Measurements from ENCODE around the gene DPP9.

Gene DPP9

GRCh38 chr19:4763021-4763420, 39.4 kb upstream of the DPP9 start:
- no peak overlapping the region for H3K4me3 ChIP-seq (replicated peaks; ENCODE audit: low read depth, low read length)
- no peaks in the 10 kb centered on the region; the same call in 1 of the 2 replicates for H3K27me3 ChIP-seq (replicated peaks; ENCODE audit: control insufficient read depth, insufficient read depth, low read length)
- no peaks in the 10 kb centered on the region for H3K36me3 ChIP-seq (ENCODE audit: control insufficient read depth, insufficient read depth, low read length)
- TF ChIP-seq, protein P1, sequence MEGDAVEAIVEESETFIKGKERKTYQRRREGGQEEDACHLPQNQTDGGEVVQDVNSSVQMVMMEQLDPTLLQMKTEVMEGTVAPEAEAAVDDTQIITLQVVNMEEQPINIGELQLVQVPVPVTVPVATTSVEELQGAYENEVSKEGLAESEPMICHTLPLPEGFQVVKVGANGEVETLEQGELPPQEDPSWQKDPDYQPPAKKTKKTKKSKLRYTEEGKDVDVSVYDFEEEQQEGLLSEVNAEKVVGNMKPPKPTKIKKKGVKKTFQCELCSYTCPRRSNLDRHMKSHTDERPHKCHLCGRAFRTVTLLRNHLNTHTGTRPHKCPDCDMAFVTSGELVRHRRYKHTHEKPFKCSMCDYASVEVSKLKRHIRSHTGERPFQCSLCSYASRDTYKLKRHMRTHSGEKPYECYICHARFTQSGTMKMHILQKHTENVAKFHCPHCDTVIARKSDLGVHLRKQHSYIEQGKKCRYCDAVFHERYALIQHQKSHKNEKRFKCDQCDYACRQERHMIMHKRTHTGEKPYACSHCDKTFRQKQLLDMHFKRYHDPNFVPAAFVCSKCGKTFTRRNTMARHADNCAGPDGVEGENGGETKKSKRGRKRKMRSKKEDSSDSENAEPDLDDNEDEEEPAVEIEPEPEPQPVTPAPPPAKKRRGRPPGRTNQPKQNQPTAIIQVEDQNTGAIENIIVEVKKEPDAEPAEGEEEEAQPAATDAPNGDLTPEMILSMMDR (IDR thresholded peaks at IDR 0.05; ENCODE audit: insufficient read depth, low read length, poor library complexity, severe bottlenecking) = no peak
- DNase-seq (ENCODE audit: extremely low read depth, insufficient read length) = no peak

DNA sequence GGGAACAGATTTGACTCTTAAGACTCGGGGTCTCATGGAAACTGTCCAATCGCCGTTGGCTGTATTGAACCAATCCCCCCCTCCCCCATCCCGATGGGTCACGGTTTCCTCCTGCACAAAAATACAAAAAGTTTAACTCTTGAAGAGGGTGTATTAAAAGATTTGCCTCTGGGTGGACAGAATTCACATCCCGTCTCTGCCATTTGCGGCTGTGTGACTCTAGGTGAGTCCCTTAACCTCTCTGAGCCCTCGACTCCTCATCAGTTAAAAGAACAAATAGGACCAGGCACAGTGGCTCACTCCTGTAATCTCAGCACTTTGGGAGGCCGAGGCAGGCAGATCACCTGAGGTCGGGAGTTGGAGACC, 36.6 kb upstream of the DPP9 start:
- H3K4me3 ChIP-seq (replicated peaks; ENCODE audit: low read depth, low read length) = peak overlapping the region; percentile 50
- H3K36me3 ChIP-seq (ENCODE audit: control insufficient read depth, insufficient read depth, low read length) = no peaks in the 10 kb centered on the region
- no peaks in the 10 kb centered on the region; the same call in 1 of the 2 replicates for H3K27me3 ChIP-seq (replicated peaks; ENCODE audit: control insufficient read depth, insufficient read depth, low read length)
- TF ChIP-seq, protein P1 (IDR thresholded peaks at IDR 0.05; ENCODE audit: insufficient read depth, low read length, poor library complexity, severe bottlenecking) = no peak
- DNase-seq (ENCODE audit: extremely low read depth, insufficient read length) = no peak

DNA sequence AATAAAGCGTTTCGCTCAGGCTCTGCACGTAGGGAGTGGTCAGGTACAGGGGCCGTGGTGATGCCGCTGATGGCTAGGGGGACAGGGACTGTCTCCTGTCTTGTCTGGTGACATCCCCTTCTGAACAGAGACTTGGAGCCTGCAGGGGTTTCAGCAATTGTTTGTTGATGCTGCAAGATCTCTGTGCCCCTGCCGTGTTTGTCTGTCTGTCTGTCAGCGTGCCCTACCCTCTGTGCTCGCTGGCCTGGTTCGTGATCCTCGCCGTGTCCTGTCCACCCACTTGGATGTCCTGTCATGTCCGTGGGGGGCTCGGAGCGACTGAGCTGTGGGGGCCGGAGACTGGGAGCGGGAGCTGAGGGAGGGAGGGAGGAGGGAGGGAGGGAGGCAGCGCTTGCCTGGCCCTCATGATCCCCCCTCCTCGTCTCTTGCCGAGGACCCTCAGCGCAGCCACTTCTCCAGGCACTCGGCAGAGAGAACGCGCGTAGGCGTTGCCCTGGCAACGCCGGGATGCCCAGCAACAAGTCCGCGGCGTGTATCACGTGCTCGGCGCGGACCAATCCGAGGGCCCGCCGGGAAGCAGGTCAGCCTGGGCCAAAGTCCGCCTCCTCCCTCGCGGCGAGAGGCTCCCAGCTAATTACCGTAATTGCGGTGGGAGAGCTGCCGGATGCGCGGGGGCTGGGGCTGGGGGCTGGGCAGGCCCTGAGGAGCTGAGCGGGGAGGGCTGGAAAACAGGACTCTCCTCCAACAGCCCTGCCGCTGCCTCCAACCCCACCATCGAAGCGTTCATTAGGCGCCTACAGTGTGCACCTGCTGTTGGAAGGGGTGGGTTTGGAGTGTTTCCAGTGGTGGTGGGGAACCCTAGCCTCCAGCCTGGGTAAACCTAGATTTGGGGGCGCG, 36.0 kb upstream of the DPP9 start:
- peak; percentile 90 for DNase-seq (ENCODE audit: extremely low read depth, insufficient read length)
- TF ChIP-seq, protein P1 (IDR thresholded peaks at IDR 0.05; ENCODE audit: insufficient read depth, low read length, poor library complexity, severe bottlenecking) = no peak
- Histone ChIP-seq H3K4me3 (replicated peaks; ENCODE audit: low read depth, low read length) (peak overlapping the region; percentile 50), H3K36me3 (ENCODE audit: control insufficient read depth, insufficient read depth, low read length) (no peaks in the 10 kb centered on the region), H3K27me3 (replicated peaks; ENCODE audit: control insufficient read depth, insufficient read depth, low read length) (no peaks in the 10 kb centered on the region; the same call in 1 of the 2 replicates)

DNA sequence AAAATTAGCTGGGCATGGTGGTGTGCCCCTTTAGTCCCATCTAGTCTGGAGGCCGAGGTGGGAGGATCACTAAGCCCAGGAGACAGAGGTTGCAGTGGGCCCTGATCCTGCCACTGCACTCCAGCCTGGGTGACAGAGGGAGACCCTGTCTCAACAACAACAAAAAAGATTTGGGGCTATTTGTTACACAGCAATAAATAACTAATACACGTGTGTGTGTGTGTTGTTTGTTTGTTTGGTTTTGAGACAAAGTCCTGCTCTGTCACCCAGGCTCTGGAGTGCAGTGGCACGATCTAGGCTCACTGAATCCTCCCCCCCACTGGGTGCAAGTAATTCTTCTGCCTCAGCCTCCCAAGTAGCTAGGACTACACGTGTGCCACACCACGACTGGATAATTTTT, 35.0 kb upstream of the DPP9 start:
- DNase-seq (ENCODE audit: extremely low read depth, insufficient read length) = no peak
- no peaks in the 10 kb centered on the region; the same call in 1 of the 2 replicates for H3K27me3 ChIP-seq (replicated peaks; ENCODE audit: control insufficient read depth, insufficient read depth, low read length)
- H3K36me3 ChIP-seq (ENCODE audit: control insufficient read depth, insufficient read depth, low read length) = no peaks in the 10 kb centered on the region
- TF ChIP-seq, protein P1 (IDR thresholded peaks at IDR 0.05; ENCODE audit: insufficient read depth, low read length, poor library complexity, severe bottlenecking) = no peak
- H3K4me3 ChIP-seq (replicated peaks; ENCODE audit: low read depth, low read length) = no peak overlapping the region

DNA sequence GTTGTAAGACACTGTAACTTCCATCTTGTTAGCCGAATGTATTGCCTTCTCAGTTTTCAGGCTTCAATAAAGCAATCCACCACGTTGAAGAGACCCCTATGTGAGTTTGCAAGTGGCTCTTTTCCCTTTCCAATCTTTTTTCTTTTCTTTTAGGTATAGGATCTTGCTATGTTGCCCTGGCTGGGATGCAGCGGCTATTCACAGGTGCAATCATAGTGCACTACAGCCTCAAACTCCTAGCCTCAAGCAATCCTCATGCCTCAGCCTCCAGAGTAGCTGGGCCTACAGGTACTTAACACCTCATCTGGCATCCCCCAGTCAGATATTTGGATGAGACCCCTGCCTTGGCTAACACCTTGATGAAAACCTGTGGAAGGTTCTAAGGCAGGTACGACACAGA, 34.4 kb upstream of the DPP9 start:
- no peak overlapping the region for H3K4me3 ChIP-seq (replicated peaks; ENCODE audit: low read depth, low read length)
- no peak for DNase-seq (ENCODE audit: extremely low read depth, insufficient read length)
- TF ChIP-seq, protein P1 (IDR thresholded peaks at IDR 0.05; ENCODE audit: insufficient read depth, low read length, poor library complexity, severe bottlenecking) = no peak
- no peaks in the 10 kb centered on the region; the same call in 1 of the 2 replicates for H3K27me3 ChIP-seq (replicated peaks; ENCODE audit: control insufficient read depth, insufficient read depth, low read length)
- no peaks in the 10 kb centered on the region for H3K36me3 ChIP-seq (ENCODE audit: control insufficient read depth, insufficient read depth, low read length)
